IMR-90 (cell line): ENCODE data around the gene FAM193A. TPM values are rescaled to one million over a fixed set of nuclear protein-coding genes. Genes with fewer than 3 reads are reported as not detected.

ENCODE experiments used
- ATAC-seq: fragments of 200-7000 bp; cut with Tn5 transposase; 2 replicates; pipeline ENCODE4 v1.9.1; 2020; ENCODE audit warnings: low read depth, mild to moderate bottlenecking, moderate library complexity
- BruUV-seq: library from RNA; stranded (reverse); fragments of 400-500 nt; replicated peaks from 2 replicates; lab custom pipeline; 2021; lab: Mats Ljungman, UMichigan
- CTCF ChIA-PET: fragments of 300-600 bp; formaldehyde crosslinking; extraction: SDS; loops from one replicate; lab custom pipeline; 2021; ENCODE audit warnings: antibody characterized with exemption; lab: Yijun Ruan, JAX
- POLR2A ChIA-PET: fragments of 300-600 bp; sonication (Branson Sonifier 250); formaldehyde crosslinking; loops from one replicate; lab custom pipeline; 2022; ENCODE audit warnings: antibody characterized with exemption; ENCODE audit not compliant: unreplicated experiment; lab: Charles Lee
- DNase-seq: peaks from one replicate; pipeline ENCODE4 v3.0.0; 2013
- H2AFZ ChIP-seq: replicated peaks from 2 replicates; pipeline ENCODE3; 2013; ENCODE audit warnings: low read length, mild to moderate bottlenecking; ENCODE audit not compliant: poor library complexity
- H2AK5ac ChIP-seq: 2 replicates; pipeline ENCODE4 v1.6.1; 2013; ENCODE audit warnings: low read depth, low read length, inconsistent platforms
- H2AK9ac ChIP-seq: replicated peaks from 2 replicates; pipeline ENCODE3; 2013; ENCODE audit warnings: mild to moderate bottlenecking, low read depth, low read length, moderate library complexity; ENCODE audit not compliant: poor library complexity
- H2BK120ac ChIP-seq: 2 replicates; pipeline ENCODE4 v1.6.1; 2013; ENCODE audit warnings: low read depth, low read length, inconsistent platforms
- H2BK15ac ChIP-seq: 3 replicates; pipeline ENCODE4 v1.6.1; 2013; ENCODE audit warnings: low read depth, low read length, inconsistent platforms
- H2BK20ac ChIP-seq: 2 replicates; pipeline ENCODE4 v1.6.1; 2013; ENCODE audit warnings: low read depth, mild to moderate bottlenecking, inconsistent platforms, low read length, moderate library complexity
- H2BK5ac ChIP-seq: 2 replicates; pipeline ENCODE4 v1.6.1; 2013; ENCODE audit warnings: mild to moderate bottlenecking, low read depth, low read length, inconsistent platforms; ENCODE audit not compliant: poor library complexity, severe bottlenecking
- H3K14ac ChIP-seq: replicated peaks from 2 replicates; pipeline ENCODE4 v1.6.1; 2013; ENCODE audit warnings: low read depth, low read length, inconsistent platforms
- H3K18ac ChIP-seq: 2 replicates; pipeline ENCODE4 v1.6.1; 2013; ENCODE audit warnings: low read depth, low read length, control low read depth
- H3K23ac ChIP-seq: 2 replicates; pipeline ENCODE4 v1.6.1; 2013; ENCODE audit warnings: low read depth, low read length, inconsistent platforms
- H3K27ac ChIP-seq: 2 replicates; pipeline ENCODE4 v1.5.1; 2013; ENCODE audit warnings: mild to moderate bottlenecking, control low read depth, low read length; ENCODE audit not compliant: insufficient read depth
- H3K27me3 ChIP-seq: 2 replicates; pipeline ENCODE4 v1.6.1; 2013; ENCODE audit warnings: low read length; ENCODE audit not compliant: control insufficient read depth, insufficient read depth
- H3K36me3 ChIP-seq: 2 replicates; pipeline ENCODE4 v1.6.1; 2013; ENCODE audit warnings: low read length, mixed read lengths; ENCODE audit not compliant: control insufficient read depth, insufficient read depth
- H3K4ac ChIP-seq: 2 replicates; pipeline ENCODE4 v1.6.1; 2013; ENCODE audit warnings: low read depth, low read length, inconsistent platforms
- H3K4me1 ChIP-seq: 2 replicates; pipeline ENCODE4 v1.6.1; 2013; ENCODE audit warnings: low read length, mixed read lengths; ENCODE audit not compliant: control insufficient read depth, insufficient read depth
- H3K4me2 ChIP-seq: 2 replicates; pipeline ENCODE4 v1.6.1; 2013; ENCODE audit warnings: low read depth, mild to moderate bottlenecking, control low read depth, low read length, moderate library complexity
- H3K4me3 ChIP-seq: 2 replicates; pipeline ENCODE4 v1.5.1; 2013; ENCODE audit warnings: low read depth, mild to moderate bottlenecking, control low read depth, low read length, moderate library complexity; ENCODE audit not compliant: insufficient read depth
- H3K56ac ChIP-seq: 2 replicates; pipeline ENCODE4 v1.6.1; 2013; ENCODE audit warnings: low read length, inconsistent platforms; ENCODE audit not compliant: insufficient read depth; ENCODE audit errors: extremely low read depth
- H3K79me1 ChIP-seq, 2 experiments: 2 replicates each; pipeline ENCODE4 v1.6.1; 2013; ENCODE audit warnings: low read length in 2 of 2, inconsistent platforms in 1 of 2, low read depth in 1 of 2
- H3K9ac ChIP-seq: 2 replicates; pipeline ENCODE4 v1.6.1; 2013; ENCODE audit warnings: low read depth, low read length, control low read depth
- H3K9me1 ChIP-seq: 2 replicates; pipeline ENCODE4 v1.6.1; 2013; ENCODE audit warnings: low read length, inconsistent platforms; ENCODE audit not compliant: insufficient read depth
- H3K9me3 ChIP-seq: 2 replicates; pipeline ENCODE4 v1.6.1; 2013; ENCODE audit warnings: low read length; ENCODE audit not compliant: control insufficient read depth, insufficient read depth
- H4K20me1 ChIP-seq: 2 replicates; pipeline ENCODE4 v1.6.1; 2013; ENCODE audit warnings: low read length, inconsistent platforms; ENCODE audit not compliant: insufficient read depth
- H4K5ac ChIP-seq: 2 replicates; pipeline ENCODE4 v1.6.1; 2013; ENCODE audit warnings: mild to moderate bottlenecking, low read depth, low read length, control low read depth
- H4K8ac ChIP-seq, 2 experiments: 2 replicates each; pipeline ENCODE4 v1.6.1; 2013; ENCODE audit warnings: low read depth in 2 of 2, low read length in 2 of 2, control low read depth in 1 of 2, inconsistent platforms in 1 of 2
- H4K91ac ChIP-seq: 2 replicates; pipeline ENCODE4 v1.6.1; 2013; ENCODE audit warnings: low read depth, low read length, inconsistent platforms; ENCODE audit not compliant: insufficient read depth
- BHLHE40 ChIP-seq: fragments of 150-350 bp; IDR thresholded peaks from 2 replicates; pipeline ENCODE4 v1.6.1; 2016; ENCODE audit warnings: mild to moderate bottlenecking, low read depth, low read length
- CEBPB ChIP-seq: IDR thresholded peaks from 2 replicates; pipeline ENCODE4 v1.6.1; 2012; ENCODE audit warnings: low read depth, low read length, improper control_type of control experiment
- FOS ChIP-seq: fragments of 150-350 bp; IDR thresholded peaks from 2 replicates; pipeline ENCODE4 v1.6.1; 2016; ENCODE audit warnings: low read depth, low read length
- MAFK ChIP-seq: IDR thresholded peaks from 2 replicates; pipeline ENCODE4 v1.6.1; 2012; ENCODE audit warnings: low read depth, low read length, improper control_type of control experiment
- MAZ ChIP-seq: IDR thresholded peaks from 2 replicates; pipeline ENCODE4 v1.6.1; 2012; ENCODE audit warnings: low read depth, mild to moderate bottlenecking, low read length, improper control_type of control experiment, moderate library complexity, borderline replicate concordance
- MXI1 ChIP-seq: IDR thresholded peaks from 2 replicates; pipeline ENCODE4 v1.6.1; 2012; ENCODE audit warnings: low read depth, mild to moderate bottlenecking, low read length, moderate library complexity, borderline replicate concordance
- NFE2L2 ChIP-seq: fragments of 150-350 bp; IDR thresholded peaks from 2 replicates; pipeline ENCODE4 v1.6.1; 2016; ENCODE audit warnings: low read depth, mild to moderate bottlenecking, low read length
- POLR2A ChIP-seq: IDR thresholded peaks from 2 replicates; pipeline ENCODE4 v1.6.1; 2012; ENCODE audit warnings: mild to moderate bottlenecking, low read depth, low read length
- RAD21 ChIP-seq: IDR thresholded peaks from 2 replicates; pipeline ENCODE4 v1.6.1; 2012; ENCODE audit warnings: low read length, improper control_type of control experiment
- RCOR1 ChIP-seq: IDR thresholded peaks from 2 replicates; pipeline ENCODE4 v1.6.1; 2012; ENCODE audit warnings: mild to moderate bottlenecking, low read length, improper control_type of control experiment; ENCODE audit not compliant: insufficient replicate concordance
- RFX5 ChIP-seq: IDR thresholded peaks from 2 replicates; pipeline ENCODE4 v1.8.0; 2012; ENCODE audit warnings: low read depth, mild to moderate bottlenecking, low read length, moderate library complexity
- SMC3 ChIP-seq: fragments of 150-350 bp; IDR thresholded peaks from 2 replicates; pipeline ENCODE4 v1.6.1; 2016; ENCODE audit warnings: low read depth, mild to moderate bottlenecking, antibody characterized with exemption, low read length, moderate library complexity
- WGBS, 2 experiments: methylation state at CpG; one replicate each; pipeline versions ENCODE4 v1.1.5 to v1.1.7; 2013; ENCODE audit warnings: missing lambda C conversion rate in 2 of 2; ENCODE audit not compliant: insufficient read length in 1 of 2; ENCODE audit errors: extremely low coverage in 2 of 2; 5-methylcytosine and 5-hydroxymethylcytosine counted together
- dilution Hi-C: fragments of 300-500 bp; cut with HindIII; formaldehyde crosslinking; loops from one replicate; pipeline ENCODE4 v1.14.3; 2018; ENCODE audit warnings: low sequenced_read_pairs; ENCODE audit not compliant: unreplicated experiment
- in situ Hi-C: fragments of 300-500 bp; cut with MboI; formaldehyde crosslinking; loops from 3 replicates; pipeline ENCODE4 v1.14.3; 2019; ENCODE audit warnings: low sequenced_read_pairs, inconsistent platforms, mixed read lengths
- intact Hi-C: fragments of 100-400 bp; cut with micrococcal nuclease; formaldehyde crosslinking; loops from 2 replicates; pipeline ENCODE4 v1.10.0; 2022
- polyA plus RNA-seq, 3 experiments: library from polyadenylated mRNA; depleted of rRNA; stranded (reverse); fragments of >200 nt; gene quantifications; 2 replicates each; pipeline ENCODE4 v1.2.3, GENCODE V29; 2012; ENCODE audit warnings: low replicate concordance in 1 of 3
- total RNA-seq: library from RNA; depleted of rRNA; stranded (reverse); fragments of >200 nt; gene quantifications from 2 replicates; pipeline ENCODE4 v1.2.3, GENCODE V29; 2012
- TF ChIP-seq, protein P1 (sequence below): fragments of 150-350 bp; IDR thresholded peaks from 2 replicates; pipeline ENCODE4 v1.6.1; 2016; ENCODE audit warnings: low read depth, mild to moderate bottlenecking, low read length, moderate library complexity, borderline replicate concordance
- TF ChIP-seq, protein P2 (sequence below): conservative IDR thresholded peaks from 2 replicates; pipeline ENCODE4 v1.5.1; 2012; ENCODE audit warnings: mild to moderate bottlenecking, low read depth, low read length, improper control_type of control experiment
- TF ChIP-seq, protein P3 (sequence below): fragments of 150-350 bp; IDR thresholded peaks from 2 replicates; pipeline ENCODE4 v1.6.1; 2017; ENCODE audit warnings: mild to moderate bottlenecking, antibody characterized with exemption, low read length, low read depth

The FAM193A gene
- total and polyA plus RNA-seq, 2 of the 4 experiments (the other 2 are of a cell fraction) = 6.8 to 11.0 TPM

DNA sequence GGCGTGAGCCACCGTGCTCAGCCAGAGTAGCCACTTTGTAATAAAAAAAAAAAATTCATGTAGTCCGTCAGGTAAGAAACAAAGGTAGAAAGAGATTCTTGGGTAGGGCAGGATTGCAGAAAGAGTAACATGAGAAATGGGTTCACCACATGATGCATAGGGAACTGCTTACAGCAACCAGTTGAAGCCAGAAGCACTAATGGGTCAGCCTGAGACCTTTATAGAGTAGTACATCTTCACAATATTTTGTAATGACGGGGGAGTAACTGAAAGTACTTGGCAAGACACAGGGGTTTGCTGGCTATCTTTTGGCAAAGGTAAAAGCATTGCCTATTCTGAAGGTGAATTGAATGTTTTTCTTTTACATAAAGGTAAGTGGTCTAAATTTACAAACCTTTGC, 29.1 kb downstream of the FAM193A start:
- no peak overlapping the region for H2BK5ac ChIP-seq
- H3K9me3 ChIP-seq = no peaks in the 10 kb centered on the region
- H3K4me1 ChIP-seq = no peaks in the 10 kb centered on the region
- no peak overlapping the region for H3K27ac ChIP-seq
- no peak overlapping the region for H3K14ac ChIP-seq
- H3K9ac ChIP-seq = no peak overlapping the region
- ChIA-PET CTCF (interaction anchor here (0.6 kb wide), 1 partner anchor 9 kb away, joined by 5 read pairs; no protein-coding TSS in a partner anchor), POLR2A (no interaction called here)
- no peak overlapping the region for H3K23ac ChIP-seq
- TF ChIP-seq SMC3 (no peak), CEBPB (no peak), MAFK (no peak), RFX5 (no peak), BHLHE40 (no peak), MXI1 (no peak), MAZ (no peak), NFE2L2 (no peak), RCOR1 (no peak), POLR2A (no peak), RAD21 (no peak), FOS (no peak)
- TF ChIP-seq, protein P1, sequence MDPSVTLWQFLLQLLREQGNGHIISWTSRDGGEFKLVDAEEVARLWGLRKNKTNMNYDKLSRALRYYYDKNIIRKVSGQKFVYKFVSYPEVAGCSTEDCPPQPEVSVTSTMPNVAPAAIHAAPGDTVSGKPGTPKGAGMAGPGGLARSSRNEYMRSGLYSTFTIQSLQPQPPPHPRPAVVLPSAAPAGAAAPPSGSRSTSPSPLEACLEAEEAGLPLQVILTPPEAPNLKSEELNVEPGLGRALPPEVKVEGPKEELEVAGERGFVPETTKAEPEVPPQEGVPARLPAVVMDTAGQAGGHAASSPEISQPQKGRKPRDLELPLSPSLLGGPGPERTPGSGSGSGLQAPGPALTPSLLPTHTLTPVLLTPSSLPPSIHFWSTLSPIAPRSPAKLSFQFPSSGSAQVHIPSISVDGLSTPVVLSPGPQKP = no peak
- TF ChIP-seq, protein P2, sequence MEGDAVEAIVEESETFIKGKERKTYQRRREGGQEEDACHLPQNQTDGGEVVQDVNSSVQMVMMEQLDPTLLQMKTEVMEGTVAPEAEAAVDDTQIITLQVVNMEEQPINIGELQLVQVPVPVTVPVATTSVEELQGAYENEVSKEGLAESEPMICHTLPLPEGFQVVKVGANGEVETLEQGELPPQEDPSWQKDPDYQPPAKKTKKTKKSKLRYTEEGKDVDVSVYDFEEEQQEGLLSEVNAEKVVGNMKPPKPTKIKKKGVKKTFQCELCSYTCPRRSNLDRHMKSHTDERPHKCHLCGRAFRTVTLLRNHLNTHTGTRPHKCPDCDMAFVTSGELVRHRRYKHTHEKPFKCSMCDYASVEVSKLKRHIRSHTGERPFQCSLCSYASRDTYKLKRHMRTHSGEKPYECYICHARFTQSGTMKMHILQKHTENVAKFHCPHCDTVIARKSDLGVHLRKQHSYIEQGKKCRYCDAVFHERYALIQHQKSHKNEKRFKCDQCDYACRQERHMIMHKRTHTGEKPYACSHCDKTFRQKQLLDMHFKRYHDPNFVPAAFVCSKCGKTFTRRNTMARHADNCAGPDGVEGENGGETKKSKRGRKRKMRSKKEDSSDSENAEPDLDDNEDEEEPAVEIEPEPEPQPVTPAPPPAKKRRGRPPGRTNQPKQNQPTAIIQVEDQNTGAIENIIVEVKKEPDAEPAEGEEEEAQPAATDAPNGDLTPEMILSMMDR = no peak
- TF ChIP-seq, protein P3, sequence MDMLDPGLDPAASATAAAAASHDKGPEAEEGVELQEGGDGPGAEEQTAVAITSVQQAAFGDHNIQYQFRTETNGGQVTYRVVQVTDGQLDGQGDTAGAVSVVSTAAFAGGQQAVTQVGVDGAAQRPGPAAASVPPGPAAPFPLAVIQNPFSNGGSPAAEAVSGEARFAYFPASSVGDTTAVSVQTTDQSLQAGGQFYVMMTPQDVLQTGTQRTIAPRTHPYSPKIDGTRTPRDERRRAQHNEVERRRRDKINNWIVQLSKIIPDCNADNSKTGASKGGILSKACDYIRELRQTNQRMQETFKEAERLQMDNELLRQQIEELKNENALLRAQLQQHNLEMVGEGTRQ = no peak
- H2AK5ac ChIP-seq = no peak overlapping the region
- peaks cover 18% of the 10 kb centered on the region; the same call in 1 of the 2 replicates for H3K9me1 ChIP-seq
- peaks cover 77% of the 10 kb centered on the region for H4K20me1 ChIP-seq
- no peak overlapping the region for H4K5ac ChIP-seq
- H2BK20ac ChIP-seq = no peak overlapping the region
- H2BK120ac ChIP-seq = no peak overlapping the region
- no peak overlapping the region for H3K56ac ChIP-seq
- dilution Hi-C loops = no loop called here
- intact Hi-C loops = no loop called here
- no peak for ATAC-seq
- H2BK15ac ChIP-seq = no peak overlapping the region
- H4K91ac ChIP-seq = no peak overlapping the region
- no peaks in the 10 kb centered on the region for H3K27me3 ChIP-seq
- WGBS, 2 experiments = 80% methylated on average over 1 of the region's 4 CpGs; no CpG with 5 or more reads in 1 of the 2 experiments
- H3K36me3 ChIP-seq = no peaks in the 10 kb centered on the region; the same call in 1 of the 2 replicates
- H2AK9ac ChIP-seq = no peak overlapping the region
- H3K18ac ChIP-seq = no peak overlapping the region
- peaks cover 12 to 81% of the 10 kb centered on the region in 2 experiments for H3K79me1 ChIP-seq
- in situ Hi-C loops = no loop called here
- DNase-seq = no peak
- H3K4me2 ChIP-seq = no peak overlapping the region
- no peak overlapping the region for H3K4me3 ChIP-seq
- no peak overlapping the region for H4K8ac ChIP-seq
- BruUV-seq = no TSS peak
- H2AFZ ChIP-seq = no peak overlapping the region
- no peak overlapping the region for H3K4ac ChIP-seq
